Right atrium auricular region (tissue), 2 donors: ENCODE results near the gene ATP6V0C. TPM values are rescaled to one million over a fixed set of nuclear protein-coding genes. Genes with fewer than 3 reads are reported as not detected.

Experiments
- DNase-seq: peaks from one replicate; pipeline ENCODE4 v3.0.0-alpha.2; 2019; ENCODE audit warnings: low spot score
- H3K27ac ChIP-seq, 2 donors: fragments of 200-600 bp; sonication (generic); 1 replicate in 1 of 2; 2 replicates in 1 of 2; pipeline ENCODE4 v1.5.1; 2016 to 2019
- H3K27me3 ChIP-seq, 2 donors: fragments of 200-600 bp; sonication (generic); one replicate each; pipeline versions ENCODE4 v1.5.1 to v1.6.0; 2017 to 2019
- H3K36me3 ChIP-seq: fragments of 200-600 bp; sonication (generic); one replicate; pipeline ENCODE4 v1.5.1; 2016
- H3K4me1 ChIP-seq, 2 donors: fragments of 200-600 bp; sonication (generic); one replicate each; pipeline versions ENCODE4 v1.5.1 to v1.6.0; 2017 to 2019
- H3K4me3 ChIP-seq, 2 donors: fragments of 200-600 bp; sonication (generic); 1 replicate in 1 of 2; 2 replicates in 1 of 2; pipeline ENCODE4 v1.5.1; 2017 to 2019; ENCODE audit warnings: mild to moderate bottlenecking in 1 of 2, moderate library complexity in 1 of 2
- H3K9me3 ChIP-seq, 2 donors: fragments of 200-600 bp; sonication (generic); one replicate each; pipeline ENCODE4 v1.5.1; 2019
- total RNA-seq, 2 donors: library from RNA; depleted of rRNA; stranded (reverse); fragments of >200 nt; gene quantifications; one replicate each; pipeline ENCODE4 v1.1.0, GENCODE V29; 2016
- TF ChIP-seq, protein P1 (sequence below), 2 donors: fragments of 200-600 bp; sonication (generic); IDR thresholded peaks; one replicate each; pipeline ENCODE4 v1.5.1; 2019; ENCODE audit warnings: antibody characterized with exemption in 2 of 2

ATP6V0C gene
- total RNA-seq, 2 donors from 2014 or later, result 63.7 to 107 TPM

DNA sequence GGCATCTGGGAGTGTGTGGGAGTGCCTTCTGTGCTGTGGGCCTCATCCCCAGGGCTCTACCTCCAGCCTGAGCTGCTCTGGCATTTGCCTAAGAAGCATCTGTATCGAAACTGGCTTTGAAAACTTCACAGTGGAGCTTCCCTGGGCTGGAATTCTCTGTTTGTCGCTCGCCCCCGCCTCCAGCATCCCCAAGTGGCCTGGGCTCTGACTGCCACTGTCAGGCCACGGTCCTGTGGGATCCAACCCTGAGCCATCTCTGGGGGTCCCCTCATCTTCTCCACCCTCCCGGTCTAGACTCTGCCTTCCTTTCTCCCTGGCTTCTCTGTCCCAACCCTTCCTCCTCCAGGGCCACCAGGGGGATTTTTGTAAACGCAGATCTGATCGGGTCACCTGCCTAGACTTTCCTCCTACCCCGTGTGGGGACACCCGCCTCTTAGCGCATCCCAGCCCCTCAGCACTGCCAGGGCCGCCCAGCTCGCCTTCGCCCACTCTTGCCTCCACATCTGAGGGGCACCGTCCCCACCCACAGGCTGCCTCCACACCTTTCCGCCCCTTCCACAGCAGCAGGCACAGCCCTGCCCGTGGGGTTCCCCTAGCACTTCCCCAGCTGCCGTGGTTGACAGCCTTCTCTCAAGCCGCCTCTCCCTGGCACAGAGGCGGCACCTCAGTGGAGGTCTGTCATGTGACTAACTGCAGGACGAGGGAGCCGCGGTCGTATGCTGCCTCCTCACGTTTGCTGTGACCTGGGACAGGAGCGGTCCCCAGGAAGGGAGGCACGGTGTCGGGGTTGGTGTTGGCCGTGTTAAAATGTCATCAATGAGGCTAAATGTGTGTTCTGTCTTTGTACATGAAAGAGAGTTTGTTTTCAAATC, 26.9 kb upstream of the ATP6V0C start:
- Histone ChIP-seq H3K9me3 (no peaks in the 10 kb centered on the region), H3K27ac (peak overlapping the region in 1 of 2 donors; percentile 31), H3K36me3 (no peaks in the 10 kb centered on the region), H3K4me1 (peaks cover 0 to 36% of the 10 kb centered on the region in 2 donors), H3K4me3 (no peak overlapping the region), H3K27me3 (no peaks in the 10 kb centered on the region)
- TF ChIP-seq, protein P1, sequence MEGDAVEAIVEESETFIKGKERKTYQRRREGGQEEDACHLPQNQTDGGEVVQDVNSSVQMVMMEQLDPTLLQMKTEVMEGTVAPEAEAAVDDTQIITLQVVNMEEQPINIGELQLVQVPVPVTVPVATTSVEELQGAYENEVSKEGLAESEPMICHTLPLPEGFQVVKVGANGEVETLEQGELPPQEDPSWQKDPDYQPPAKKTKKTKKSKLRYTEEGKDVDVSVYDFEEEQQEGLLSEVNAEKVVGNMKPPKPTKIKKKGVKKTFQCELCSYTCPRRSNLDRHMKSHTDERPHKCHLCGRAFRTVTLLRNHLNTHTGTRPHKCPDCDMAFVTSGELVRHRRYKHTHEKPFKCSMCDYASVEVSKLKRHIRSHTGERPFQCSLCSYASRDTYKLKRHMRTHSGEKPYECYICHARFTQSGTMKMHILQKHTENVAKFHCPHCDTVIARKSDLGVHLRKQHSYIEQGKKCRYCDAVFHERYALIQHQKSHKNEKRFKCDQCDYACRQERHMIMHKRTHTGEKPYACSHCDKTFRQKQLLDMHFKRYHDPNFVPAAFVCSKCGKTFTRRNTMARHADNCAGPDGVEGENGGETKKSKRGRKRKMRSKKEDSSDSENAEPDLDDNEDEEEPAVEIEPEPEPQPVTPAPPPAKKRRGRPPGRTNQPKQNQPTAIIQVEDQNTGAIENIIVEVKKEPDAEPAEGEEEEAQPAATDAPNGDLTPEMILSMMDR (IDR thresholded peaks at IDR 0.05), result peak in 1 of 2 donors; percentile 65
- DNase-seq, result no peak

GRCh38 chr16:2487517-2487842, 26.3 kb upstream of the ATP6V0C start:
- Histone ChIP-seq H3K36me3 (no peaks in the 10 kb centered on the region), H3K27ac (no peak overlapping the region), H3K9me3 (no peaks in the 10 kb centered on the region), H3K4me3 (no peak overlapping the region), H3K27me3 (no peaks in the 10 kb centered on the region), H3K4me1 (peaks cover 0 to 30% of the 10 kb centered on the region in 2 donors)
- no peak for DNase-seq
- TF ChIP-seq, protein P1 (IDR thresholded peaks at IDR 0.05), result no peak

DNA sequence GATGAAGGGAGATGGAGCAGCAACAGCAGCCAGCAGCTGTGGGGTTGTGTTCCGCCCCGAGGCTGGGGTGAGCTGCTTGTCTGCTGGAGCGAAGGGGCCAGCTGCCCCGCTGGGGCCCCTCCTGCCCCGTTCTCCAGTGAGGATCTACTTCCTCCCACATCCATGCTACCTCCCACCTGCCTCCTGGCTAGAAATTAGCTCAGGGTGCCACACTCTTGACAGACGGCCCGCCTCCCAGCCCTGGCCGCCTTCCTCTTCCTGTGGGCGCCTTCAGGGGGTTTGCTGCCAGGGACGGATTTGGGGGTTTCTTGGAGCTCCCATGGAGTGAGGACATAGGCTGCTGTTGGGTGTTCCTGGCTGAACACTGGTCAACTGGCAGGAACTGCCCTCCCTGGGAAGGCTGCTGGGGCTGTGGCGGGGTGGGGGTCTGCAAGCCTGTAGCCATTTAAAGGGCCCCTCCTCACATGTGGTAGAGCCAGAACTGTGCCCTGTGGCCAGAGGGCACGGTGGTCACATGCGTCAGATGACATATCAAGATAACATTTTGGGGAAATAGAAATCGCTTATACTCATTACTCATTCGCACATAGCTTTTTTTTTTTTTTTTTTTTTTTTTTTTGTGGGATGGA, 25.7 kb upstream of the ATP6V0C start:
- no peak overlapping the region for H3K4me3 ChIP-seq
- TF ChIP-seq, protein P1 (IDR thresholded peaks at IDR 0.05), result no peak
- H3K36me3 ChIP-seq, result no peaks in the 10 kb centered on the region
- no peaks in the 10 kb centered on the region for H3K9me3 ChIP-seq
- H3K27me3 ChIP-seq, result no peaks in the 10 kb centered on the region
- DNase-seq, result no peak
- H3K27ac ChIP-seq, result no peak overlapping the region
- H3K4me1 ChIP-seq, result peaks cover 0 to 25% of the 10 kb centered on the region in 2 donors

GRCh38 chr16:2489581-2489980, 24.2 kb upstream of the ATP6V0C start:
- DNase-seq, result no peak
- Histone ChIP-seq H3K27ac (no peak overlapping the region), H3K27me3 (no peaks in the 10 kb centered on the region), H3K36me3 (no peaks in the 10 kb centered on the region), H3K4me1 (peaks cover 0 to 14% of the 10 kb centered on the region in 2 donors), H3K9me3 (no peaks in the 10 kb centered on the region), H3K4me3 (no peak overlapping the region)
- TF ChIP-seq, protein P1 (IDR thresholded peaks at IDR 0.05), result no peak

GRCh38 chr16:2490190-2491105, 23.3 kb upstream of the ATP6V0C start:
- Histone ChIP-seq H3K4me3 (no peak overlapping the region), H3K9me3 (no peaks in the 10 kb centered on the region), H3K36me3 (no peaks in the 10 kb centered on the region), H3K4me1 (peaks cover 0 to 14% of the 10 kb centered on the region in 2 donors), H3K27ac (no peak overlapping the region), H3K27me3 (no peaks in the 10 kb centered on the region)
- DNase-seq, result no peak
- TF ChIP-seq, protein P1 (IDR thresholded peaks at IDR 0.05), result no peak
